Right lobe of liver (tissue), 6 donors: ENCODE results near the gene ARHGAP42. TPM values are rescaled to one million over a fixed set of nuclear protein-coding genes. Genes with fewer than 3 reads are reported as not detected.

Experiments
- ATAC-seq, 4 donors: fragments of 200-7000 bp; cut with Tn5 transposase; one replicate each; pipeline ENCODE4 v1.9.1; 2020; ENCODE audit warnings: mild to moderate bottlenecking in 4 of 4, moderate library complexity in 4 of 4
- DNase-seq, 3 donors: peaks; one replicate each; pipeline ENCODE4 v3.0.0-alpha.2; 2020
- H3K27ac ChIP-seq, 3 donors: fragments of 200-600 bp; one replicate each; pipeline ENCODE4 v1.8.0; 2022
- H3K27me3 ChIP-seq, 2 donors: fragments of 200-600 bp; one replicate each; pipeline ENCODE4 v1.8.0; 2022
- H3K36me3 ChIP-seq, 4 donors: fragments of 200-600 bp; sonication (generic) in 1 of 4; one replicate each; pipeline versions ENCODE4 v1.5.1 to v1.8.0; 2017 to 2022; ENCODE audit warnings: control low read depth in 1 of 4
- H3K4me1 ChIP-seq, 4 donors: fragments of 200-600 bp; sonication (generic) in 1 of 4; one replicate each; pipeline versions ENCODE4 v1.5.1 to v1.8.0; 2017 to 2022; ENCODE audit warnings: control low read depth in 1 of 4
- H3K4me3 ChIP-seq, 3 donors: fragments of 200-600 bp; one replicate each; pipeline ENCODE4 v1.8.0; 2022
- H3K9me3 ChIP-seq, 4 donors: fragments of 200-600 bp; sonication (generic) in 1 of 4; one replicate each; pipeline versions ENCODE4 v1.5.1 to v1.8.0; 2017 to 2022; ENCODE audit warnings: control low read depth in 1 of 4
- CTCF ChIP-seq, 4 donors: fragments of 200-600 bp in 3 of 4; fragments of 450-650 bp in 1 of 4; IDR thresholded peaks; one replicate each; pipeline versions ENCODE4 v1.5.1 to v1.8.0; 2016 to 2022; ENCODE audit warnings: antibody characterized with exemption in 4 of 4, mild to moderate bottlenecking in 2 of 4
- POLR2A ChIP-seq: fragments of 450-650 bp; IDR thresholded peaks from one replicate; pipeline ENCODE4 v1.6.1; 2017; ENCODE audit warnings: antibody characterized with exemption, mild to moderate bottlenecking
- WGBS: methylation state at CpG from one replicate; pipeline ENCODE4 v1.1.6; 2018; ENCODE audit warnings: low coverage, low lambda C conversion rate; ENCODE audit not compliant: insufficient coverage; ENCODE audit errors: missing lambda C conversion rate; 5-methylcytosine and 5-hydroxymethylcytosine counted together
- intact Hi-C, 2 donors: fragments of 100-400 bp; cut with DNase I; formaldehyde crosslinking; loops; one replicate each; pipeline versions ENCODE4 v1.11.2 to v1.14.1; 2022
- total RNA-seq, 6 experiments: library from RNA; depleted of rRNA in 2 of 6; stranded (reverse); fragments of >200 nt in 2 of 6; fragmentation: NEBNext Ultra II Directional in 3 of 6; extraction: Animal tissue kit (Norgen Biotek cat#: 25700) in 3 of 6; gene quantifications; one replicate each; pipeline versions ENCODE4 v1.1.0 to v1.2.4, GENCODE V29; 2016 to 2023
- donor health status: DM: no; HTN: yes; CAD: no.
- donor health status: DM: no; HTN: no; CAD: no.
- donor health status: DM: no; HTN: no; CAD: no.
- donor health status: DM: no; HTN: yes; CAD: no.
- donor health status: DM: no; HTN: yes; CAD: no.

ARHGAP42 gene
- total RNA-seq, 6 experiments from 2014 or later = 8.7 to 15.8 (median 13.1) TPM

- ATAC-seq = peak in 3 of 4 donors; percentile 31 to 57 (median 31)
- H3K9me3 ChIP-seq = no peaks in the 10 kb centered on the region
These were observed 28.2 kb downstream of the ARHGAP42 start for GRCh38 chr11:100715165-100715761.

DNA sequence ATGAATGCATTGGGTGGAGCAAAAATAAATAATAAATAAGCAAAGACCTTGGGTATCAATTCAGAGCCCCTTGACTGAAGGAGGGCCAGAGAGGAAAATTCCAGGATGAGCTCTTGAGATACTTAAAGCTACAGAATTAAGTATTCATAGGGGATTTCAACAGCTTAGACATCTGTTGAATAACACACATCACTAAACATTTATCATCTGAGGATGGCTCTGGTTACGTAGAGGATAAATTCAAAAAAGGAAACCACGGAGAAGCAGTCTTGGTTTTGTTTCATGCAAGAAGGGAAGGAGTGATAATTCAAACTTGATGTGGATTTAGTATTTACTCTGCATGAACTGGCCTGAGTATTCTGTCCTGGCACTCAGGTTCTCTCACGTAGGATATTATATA, 29.8 kb downstream of the ARHGAP42 start:
- WGBS = 79% methylated on average over 3 of the region's 3 CpGs
- TF ChIP-seq POLR2A = no peak
- no peak for TF ChIP-seq CTCF (IDR thresholded peaks at IDR 0.05)
- no peaks in the 10 kb centered on the region for H3K27me3 ChIP-seq
- no peak overlapping the region for H3K4me3 ChIP-seq
- no peaks in the 10 kb centered on the region for H3K9me3 ChIP-seq
- H3K36me3 ChIP-seq = no peaks in the 10 kb centered on the region
- no peak for ATAC-seq
- intact Hi-C loops = no loop called here
- DNase-seq = no peak
- peaks cover 0 to 22% (median 0%) of the 10 kb centered on the region in 4 donors for H3K4me1 ChIP-seq
- no peak overlapping the region for H3K27ac ChIP-seq

More at GRCh38 chr11:100715165-100715761, 28.2 kb downstream of the ARHGAP42 start:
- Histone ChIP-seq H3K4me3 (no peak overlapping the region), H3K36me3 (no peaks in the 10 kb centered on the region), H3K4me1 (peaks cover 0 to 20% (median 0%) of the 10 kb centered on the region in 4 donors), H3K27ac (peak overlapping the region in 1 of 3 donors; percentile 10), H3K27me3 (no peaks in the 10 kb centered on the region)
- no peak for DNase-seq
- TF ChIP-seq CTCF (IDR thresholded peaks at IDR 0.05) (no peak), POLR2A (no peak)
- 49% methylated on average over 2 of the region's 3 CpGs for WGBS
- intact Hi-C loops = no loop called here

- no peaks in the 10 kb centered on the region for H3K9me3 ChIP-seq
- no peak overlapping the region for H3K4me3 ChIP-seq
- intact Hi-C loops = no loop called here
- H3K27me3 ChIP-seq = no peaks in the 10 kb centered on the region
- H3K4me1 ChIP-seq = peaks cover 0 to 15% (median 0%) of the 10 kb centered on the region in 4 donors
- TF ChIP-seq POLR2A (no peak), CTCF (IDR thresholded peaks at IDR 0.05) (no peak)
- no peaks in the 10 kb centered on the region for H3K36me3 ChIP-seq
- DNase-seq (no peak), ATAC-seq (peak; percentile 44 to 69 (median 48))
- WGBS = 40% methylated on average over 2 of the region's 2 CpGs
- H3K27ac ChIP-seq = peak overlapping the region in 2 of 3 donors; percentile 43 to 52
These were observed 32.3 kb downstream of the ARHGAP42 start for GRCh38 chr11:100719362-100719761.

- Histone ChIP-seq H3K4me3 (no peak overlapping the region), H3K36me3 (no peaks in the 10 kb centered on the region), H3K27me3 (no peaks in the 10 kb centered on the region), H3K4me1 (peaks cover 0 to 15% (median 0%) of the 10 kb centered on the region in 4 donors), H3K9me3 (no peaks in the 10 kb centered on the region), H3K27ac (peak overlapping the region; percentile 43 to 52 (median 45))
- DNase-seq (peak in 2 of 3 donors; percentile 57 to 72), ATAC-seq (peak; percentile 95 to 98 (median 98))
- 26% methylated on average over 3 of the region's 3 CpGs for WGBS
- intact Hi-C loops = no loop called here
- TF ChIP-seq CTCF (IDR thresholded peaks at IDR 0.05) (no peak), POLR2A (no peak)
These were observed 32.7 kb downstream of the ARHGAP42 start for GRCh38 chr11:100719809-100720221.
